ENCODE data around the gene FCSK.

The FCSK gene

DNA sequence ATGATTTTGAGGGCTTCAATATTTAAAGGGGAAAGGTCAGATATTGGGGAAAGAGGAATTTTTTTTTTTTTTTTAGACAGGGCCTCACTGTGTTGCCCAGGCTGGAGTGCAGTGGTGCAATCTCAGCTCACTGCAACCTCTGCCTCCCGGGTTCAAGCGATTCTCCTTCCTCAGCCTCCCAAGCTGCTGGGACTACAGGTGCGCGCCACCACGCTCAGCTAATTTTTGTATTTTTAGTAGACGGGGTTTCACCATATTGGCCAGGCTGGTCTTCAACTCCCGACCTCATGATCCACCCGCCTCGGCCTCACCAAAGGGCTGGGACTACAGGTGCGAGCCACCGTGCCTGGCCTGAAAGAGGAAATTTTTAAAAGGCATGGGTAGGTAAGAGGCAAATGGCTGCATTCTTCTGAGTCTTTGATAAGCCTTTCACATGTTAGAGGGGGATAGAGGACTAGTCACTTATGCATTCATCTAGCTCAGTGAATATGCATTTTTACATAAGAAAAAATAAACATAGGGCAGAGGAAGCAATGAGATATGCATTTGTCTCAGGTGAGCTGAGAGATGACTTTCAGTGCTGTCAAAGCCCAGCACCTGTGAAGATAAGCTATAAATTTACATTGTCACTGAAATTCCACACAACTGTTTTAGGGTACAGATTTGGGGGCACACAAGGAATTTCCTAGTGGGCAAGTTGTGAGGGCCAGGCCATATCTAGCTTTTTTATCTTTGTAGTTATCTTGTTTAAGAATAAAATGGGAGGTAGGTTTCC, 1.1 kb upstream of the FCSK start:
- DNase-seq (ENCODE audit: low read depth, low spot score), result no peak
- ChIA-PET CTCF (interaction anchor here (1.3 to 2.4 kb wide), 4 partner anchors 14 to 83 kb away, joined by 4 to 10 read pairs (median 6); partner anchors contain the start of gene ST3GAL2), POLR2A (interaction anchor here (3.1 kb wide), 1 partner anchor 73 kb away, joined by 19 read pairs; no protein-coding TSS in a partner anchor)
- TF ChIP-seq, protein P1, sequence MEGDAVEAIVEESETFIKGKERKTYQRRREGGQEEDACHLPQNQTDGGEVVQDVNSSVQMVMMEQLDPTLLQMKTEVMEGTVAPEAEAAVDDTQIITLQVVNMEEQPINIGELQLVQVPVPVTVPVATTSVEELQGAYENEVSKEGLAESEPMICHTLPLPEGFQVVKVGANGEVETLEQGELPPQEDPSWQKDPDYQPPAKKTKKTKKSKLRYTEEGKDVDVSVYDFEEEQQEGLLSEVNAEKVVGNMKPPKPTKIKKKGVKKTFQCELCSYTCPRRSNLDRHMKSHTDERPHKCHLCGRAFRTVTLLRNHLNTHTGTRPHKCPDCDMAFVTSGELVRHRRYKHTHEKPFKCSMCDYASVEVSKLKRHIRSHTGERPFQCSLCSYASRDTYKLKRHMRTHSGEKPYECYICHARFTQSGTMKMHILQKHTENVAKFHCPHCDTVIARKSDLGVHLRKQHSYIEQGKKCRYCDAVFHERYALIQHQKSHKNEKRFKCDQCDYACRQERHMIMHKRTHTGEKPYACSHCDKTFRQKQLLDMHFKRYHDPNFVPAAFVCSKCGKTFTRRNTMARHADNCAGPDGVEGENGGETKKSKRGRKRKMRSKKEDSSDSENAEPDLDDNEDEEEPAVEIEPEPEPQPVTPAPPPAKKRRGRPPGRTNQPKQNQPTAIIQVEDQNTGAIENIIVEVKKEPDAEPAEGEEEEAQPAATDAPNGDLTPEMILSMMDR (IDR thresholded peaks at IDR 0.05; ENCODE audit: insufficient read depth, low read length, missing control alignments), result no peak
- peak overlapping the region; percentile 83 for H3K4me3 ChIP-seq (ENCODE audit: low read depth, low read length)

DNA sequence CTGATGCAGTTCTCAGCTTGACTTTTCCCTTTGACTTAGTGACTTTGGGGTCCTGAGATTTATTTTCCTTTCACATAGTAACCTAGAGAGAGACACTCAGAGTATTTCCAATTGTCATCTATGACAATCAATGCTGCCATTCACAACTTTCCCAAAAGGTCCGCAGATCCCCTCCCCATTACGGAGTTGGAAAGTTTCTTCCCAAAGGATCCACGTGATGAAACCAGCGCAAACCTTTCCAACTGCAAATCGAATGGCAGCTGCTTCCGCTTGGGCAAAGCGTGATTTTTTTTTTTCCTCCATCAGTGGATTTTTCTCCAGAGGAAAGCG, 538 bp upstream of the FCSK start:
- TF ChIP-seq, protein P1 (IDR thresholded peaks at IDR 0.05; ENCODE audit: insufficient read depth, low read length, missing control alignments), result no peak
- ChIA-PET CTCF (interaction anchor here (1.3 to 2.4 kb wide), 5 partner anchors 15 to 84 kb away, joined by 4 to 10 read pairs (median 6); partner anchors contain the start of gene ST3GAL2), POLR2A (interaction anchor here (3.1 kb wide), 1 partner anchor 73 kb away, joined by 19 read pairs; no protein-coding TSS in a partner anchor)
- peak overlapping the region; percentile 83 for H3K4me3 ChIP-seq (ENCODE audit: low read depth, low read length)
- no peak for DNase-seq (ENCODE audit: low read depth, low spot score)

DNA sequence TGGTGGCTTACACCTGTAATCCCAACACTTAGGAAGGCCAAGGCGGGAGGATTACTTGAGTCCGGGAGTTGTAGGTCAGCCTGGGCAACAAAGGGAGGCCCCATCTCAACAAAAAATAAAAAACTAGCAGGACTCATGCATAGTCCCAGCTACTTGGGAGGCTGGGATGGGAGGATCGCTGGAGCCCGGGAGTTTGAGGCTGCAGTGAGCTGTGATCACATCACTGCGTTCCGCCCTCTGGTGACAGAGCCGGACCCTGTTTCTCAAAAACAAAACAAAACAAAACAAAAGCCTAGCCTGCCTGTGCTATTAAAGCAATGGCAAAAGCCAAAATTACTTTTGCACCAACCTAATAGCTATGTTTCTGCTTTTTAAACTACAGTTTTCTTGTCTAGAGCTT, 1.5 kb downstream of the FCSK start:
- DNase-seq (ENCODE audit: low read depth, low spot score), result no peak
- no peak overlapping the region for H3K4me3 ChIP-seq (ENCODE audit: low read depth, low read length)
- TF ChIP-seq, protein P1 (IDR thresholded peaks at IDR 0.05; ENCODE audit: insufficient read depth, low read length, missing control alignments), result no peak
- POLR2A ChIA-PET, result no interaction called here
- CTCF ChIA-PET, result interaction anchor here (2.0 kb wide), 1 partner anchor 15 kb away, joined by 8 read pairs; no protein-coding TSS in a partner anchor

DNA sequence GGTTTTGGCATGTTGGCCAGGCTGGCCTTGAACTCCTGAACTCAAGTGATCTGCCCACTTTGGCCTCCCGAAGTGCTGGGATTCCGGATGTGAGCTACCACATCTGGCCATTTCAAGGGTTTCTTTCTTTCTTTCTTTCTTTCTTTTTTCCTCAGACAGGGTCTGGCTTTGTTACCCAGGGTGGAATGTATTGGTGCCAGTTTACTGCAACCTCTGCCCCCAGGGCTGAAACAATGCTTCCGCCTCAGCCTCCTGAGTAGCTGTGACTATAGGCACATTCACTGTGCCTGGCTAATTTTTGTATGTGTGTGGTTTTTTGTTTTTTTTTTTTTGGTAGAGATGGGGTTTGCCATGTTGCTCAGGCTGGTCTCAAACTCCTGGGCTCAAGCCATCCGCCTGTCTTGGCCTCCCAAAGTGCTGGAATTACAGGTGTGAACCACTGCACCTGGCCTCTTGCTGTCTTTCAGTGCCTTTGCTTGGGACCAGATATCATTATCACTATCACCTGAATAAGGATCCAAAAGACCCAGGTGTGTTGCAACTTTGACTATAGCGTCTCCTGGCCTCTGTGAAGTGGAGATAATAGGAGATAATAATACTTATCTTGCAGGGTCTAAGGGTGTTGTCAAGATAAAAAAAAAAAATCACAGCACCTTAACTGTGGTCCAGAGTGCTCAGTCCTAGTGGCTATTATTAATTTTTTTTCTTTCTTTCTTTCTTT, 3.2 kb downstream of the FCSK start:
- ChIA-PET CTCF (no interaction called here), POLR2A (no interaction called here)
- TF ChIP-seq, protein P1 (IDR thresholded peaks at IDR 0.05; ENCODE audit: insufficient read depth, low read length, missing control alignments), result no peak
- no peak overlapping the region for H3K4me3 ChIP-seq (ENCODE audit: low read depth, low read length)
- no peak for DNase-seq (ENCODE audit: low read depth, low spot score)

DNA sequence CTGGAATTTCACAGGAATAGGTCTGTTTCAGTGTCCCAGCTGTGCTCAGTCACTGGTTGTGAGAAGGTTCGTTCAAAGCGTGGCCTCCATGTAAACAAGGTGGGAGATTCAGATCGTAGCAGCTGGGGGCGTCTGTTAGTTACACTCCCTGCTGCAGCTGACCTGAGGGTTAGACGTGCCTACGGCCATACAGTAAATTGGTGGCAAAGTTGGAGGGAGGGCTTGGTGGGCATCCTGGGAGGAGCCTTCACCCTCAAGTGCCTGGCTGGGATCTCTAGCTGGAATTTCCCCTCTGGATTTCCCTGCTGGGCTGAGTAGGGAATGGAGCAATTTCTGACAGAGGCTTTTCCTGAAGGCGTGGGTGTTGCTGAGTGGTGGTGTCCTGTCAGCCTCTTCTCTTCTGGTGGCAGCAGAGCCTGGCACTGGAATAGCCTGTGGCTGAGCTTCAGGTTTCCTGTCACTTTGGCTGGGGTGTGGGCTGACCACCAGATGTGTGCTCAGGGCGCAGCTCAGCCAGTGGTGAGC, 6.4 kb downstream of the FCSK start:
- H3K4me3 ChIP-seq (ENCODE audit: low read depth, low read length), result no peak overlapping the region
- TF ChIP-seq, protein P1 (IDR thresholded peaks at IDR 0.05; ENCODE audit: insufficient read depth, low read length, missing control alignments), result no peak
- POLR2A ChIA-PET, result no interaction called here
- CTCF ChIA-PET, result interaction anchor here (1.2 to 1.3 kb wide), 2 partner anchors 10 to 91 kb away, joined by 3 to 4 read pairs; no protein-coding TSS in a partner anchor
- no peak for DNase-seq (ENCODE audit: low read depth, low spot score)

DNA sequence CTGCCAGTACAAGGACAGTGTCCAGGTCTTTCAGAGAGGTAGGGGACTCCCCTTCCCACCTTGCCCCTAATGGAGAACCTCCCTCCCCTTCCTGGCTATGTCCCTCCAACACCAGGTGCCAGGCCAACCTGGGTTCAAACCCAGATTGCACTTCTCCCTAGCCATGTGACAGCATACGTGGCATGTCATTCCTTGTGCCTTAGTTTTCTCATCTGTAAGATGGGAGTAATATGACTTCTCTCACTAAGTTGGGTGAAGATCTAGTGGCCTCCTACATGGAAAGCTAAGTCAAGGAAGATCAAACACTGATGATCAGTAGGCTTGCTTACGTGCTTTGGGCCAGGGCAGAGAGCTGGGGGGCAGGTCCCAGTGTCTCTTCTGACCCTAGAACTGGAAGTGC, 8.8 kb downstream of the FCSK start:
- no peak for DNase-seq (ENCODE audit: low read depth, low spot score)
- TF ChIP-seq, protein P1 (IDR thresholded peaks at IDR 0.05; ENCODE audit: insufficient read depth, low read length, missing control alignments), result no peak
- ChIA-PET POLR2A (interaction anchor here (0.7 kb wide), 1 partner anchor 19 kb away, joined by 3 read pairs; no protein-coding TSS in a partner anchor), CTCF (interaction anchor here (1.1 to 1.4 kb wide), 2 partner anchors 8 to 191 kb away, joined by 3 to 4 read pairs; no protein-coding TSS in a partner anchor)
- H3K4me3 ChIP-seq (ENCODE audit: low read depth, low read length), result no peak overlapping the region

Data from AG04449 (cell line).